Activated CD8-positive, alpha-beta memory T cell treated with anti-CD3 and anti-CD28 coated beads, Interleukin-2, amount 50 U/mL, for 24 hours (primary cell): Measurements from ENCODE around the gene TCF7L1.

Source experiments
- DNase-seq: peaks from one replicate; pipeline ENCODE4 v3.0.0-alpha.2; 2020; ENCODE audit errors: extremely low read depth

Gene TCF7L1

DNA sequence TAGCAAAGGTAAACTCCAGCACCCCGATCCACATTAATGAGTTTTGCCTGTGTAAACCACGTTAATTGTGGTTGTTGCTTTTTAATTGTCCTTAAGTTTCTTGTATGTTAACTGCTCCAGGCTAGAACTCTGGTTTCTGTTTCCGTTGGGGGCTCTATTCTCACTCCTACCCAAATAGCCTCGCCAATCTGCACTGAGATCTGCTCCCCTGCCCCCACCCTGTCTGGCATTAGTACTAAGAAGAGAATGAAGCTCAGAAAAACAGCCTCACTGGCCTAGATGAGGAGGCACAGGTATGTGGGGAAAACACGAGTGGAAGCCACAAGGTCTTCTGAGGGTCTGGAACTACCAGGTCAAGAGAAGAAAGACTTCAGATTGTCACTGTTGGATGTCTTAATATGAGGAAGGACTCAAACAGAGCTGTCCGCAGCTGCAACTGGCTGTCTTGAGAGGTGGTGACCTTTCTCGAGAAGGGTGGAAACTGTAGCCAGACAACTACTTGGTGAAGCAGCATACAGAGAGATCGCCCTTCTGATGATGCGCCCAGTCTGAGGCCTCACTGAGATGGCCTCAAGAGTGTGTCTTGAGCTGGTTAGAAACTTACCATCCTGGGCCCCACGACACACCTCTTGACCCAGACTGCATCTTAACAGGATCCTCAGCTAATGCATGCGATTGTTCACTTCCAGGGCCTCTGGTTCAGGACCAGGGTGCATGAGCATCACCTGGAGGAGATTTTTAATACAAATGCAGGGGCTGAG lies 121.5 kb downstream of the TCF7L1 start:
- DNase-seq, result no peak

DNA sequence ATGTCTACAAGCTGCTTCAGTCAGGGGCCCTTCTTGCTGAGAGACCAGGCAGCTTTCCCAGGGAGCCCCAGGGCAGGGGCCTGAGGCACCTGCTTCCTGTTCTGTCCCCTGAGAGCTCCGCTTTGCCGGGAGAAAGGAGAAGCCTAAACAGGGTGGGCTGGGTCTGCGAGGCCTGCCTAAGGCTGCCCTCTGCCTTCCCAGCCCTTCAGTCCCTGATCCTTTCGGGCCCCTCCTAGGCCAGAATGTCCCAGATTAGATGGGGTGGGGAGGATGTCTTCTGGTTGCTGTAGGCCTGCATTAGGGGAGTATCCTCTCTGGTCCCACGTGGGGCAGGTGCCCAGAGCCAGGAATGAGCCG lies 122.2 kb downstream of the TCF7L1 start:
- no peak for DNase-seq

DNA sequence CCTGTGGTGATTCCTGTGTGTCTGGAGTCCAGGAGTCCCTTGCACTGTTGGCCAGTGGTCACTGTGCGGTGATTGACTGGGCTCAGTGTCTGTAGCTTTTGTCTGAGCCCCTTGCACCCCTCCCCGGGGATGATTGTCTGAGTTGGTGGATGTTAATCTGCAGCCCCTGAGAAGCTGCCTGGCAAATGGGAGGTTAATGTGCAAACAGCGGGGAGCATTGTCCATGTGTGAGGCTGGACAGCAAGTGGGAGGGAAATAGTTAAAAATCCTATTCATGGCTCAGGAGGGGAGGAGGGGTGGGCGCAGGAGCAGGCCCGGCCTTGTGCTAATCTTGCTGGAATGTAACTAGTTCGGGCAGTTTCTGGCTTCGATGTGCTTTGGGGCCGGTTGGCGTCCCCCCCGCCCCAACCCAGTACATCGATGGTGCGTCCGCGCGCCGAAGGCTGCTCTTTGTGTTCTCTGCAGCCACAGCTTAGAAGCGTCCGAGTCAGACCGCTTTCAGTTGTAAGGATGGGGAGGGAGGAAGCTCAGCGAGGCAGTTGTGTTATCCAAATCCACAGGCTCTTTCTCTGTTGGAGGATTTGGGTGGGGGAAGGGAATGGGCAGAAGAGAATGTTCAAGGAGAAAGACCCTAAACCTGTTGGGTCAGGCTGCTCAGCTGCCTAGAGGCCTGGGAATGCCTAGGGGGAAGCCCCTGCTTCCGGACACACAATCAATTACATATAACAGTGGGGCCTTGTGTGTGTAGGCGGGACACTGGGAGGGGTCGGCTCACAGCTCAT lies 122.8 kb downstream of the TCF7L1 start:
- no peak for DNase-seq

DNA sequence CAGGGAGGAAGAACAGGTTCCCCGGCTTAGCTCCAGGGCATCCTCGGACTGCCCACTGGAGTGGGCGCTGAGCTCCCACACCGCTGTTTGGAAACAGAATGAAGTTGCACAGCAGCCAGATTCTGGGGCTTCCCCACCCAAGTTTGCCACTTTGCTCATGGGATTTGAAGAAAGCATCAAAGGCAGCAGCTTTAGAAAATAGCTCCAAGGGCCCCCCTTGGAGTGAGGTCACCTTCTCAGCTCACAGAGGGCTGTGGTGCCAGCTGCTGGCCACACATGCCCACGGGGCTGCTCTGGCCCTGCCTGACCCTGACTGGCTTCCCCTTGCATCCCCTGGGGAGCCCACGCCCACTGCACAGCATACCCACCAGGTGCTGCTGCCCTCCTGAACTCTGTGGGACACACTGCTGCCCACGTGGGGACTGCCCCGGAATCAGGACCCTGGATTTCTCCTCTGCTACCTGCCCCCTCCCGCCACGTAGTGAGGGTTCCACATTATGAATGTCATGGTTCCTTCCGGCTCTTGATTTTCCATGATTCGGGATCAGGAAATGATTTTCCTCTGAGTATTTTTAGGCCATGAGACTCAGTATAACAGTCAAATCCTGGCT lies 124.3 kb downstream of the TCF7L1 start:
- no peak for DNase-seq

DNA sequence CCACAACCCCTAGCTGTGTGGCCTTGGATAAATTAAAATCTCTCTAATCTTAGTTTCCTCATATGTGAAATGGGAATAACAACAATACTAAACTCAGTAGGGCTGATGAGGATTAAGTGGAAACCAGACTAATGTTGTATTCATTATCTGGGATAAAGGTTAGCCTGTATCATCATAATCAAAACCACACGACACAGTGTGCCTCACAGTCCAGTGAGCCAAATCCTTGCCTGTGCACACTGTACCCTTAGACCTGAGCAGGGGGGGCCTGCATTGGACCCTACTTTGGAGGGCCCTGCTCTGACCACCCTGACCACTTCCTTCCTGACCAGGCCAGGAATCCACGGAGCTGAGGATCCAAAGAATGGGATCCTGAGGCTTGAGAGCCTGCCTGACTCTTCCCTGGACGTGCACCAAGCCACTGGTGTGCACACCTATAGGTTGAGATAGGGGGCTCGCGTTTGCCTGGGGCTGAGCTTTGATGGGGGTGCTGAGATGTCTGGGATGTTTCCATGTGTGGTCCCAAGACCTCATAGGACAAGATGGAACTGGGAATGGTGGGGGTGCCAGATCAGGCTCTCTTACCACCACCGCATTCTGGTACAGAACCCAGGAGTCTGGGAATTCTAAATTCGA lies 124.9 kb downstream of the TCF7L1 start:
- DNase-seq, result no peak

DNA sequence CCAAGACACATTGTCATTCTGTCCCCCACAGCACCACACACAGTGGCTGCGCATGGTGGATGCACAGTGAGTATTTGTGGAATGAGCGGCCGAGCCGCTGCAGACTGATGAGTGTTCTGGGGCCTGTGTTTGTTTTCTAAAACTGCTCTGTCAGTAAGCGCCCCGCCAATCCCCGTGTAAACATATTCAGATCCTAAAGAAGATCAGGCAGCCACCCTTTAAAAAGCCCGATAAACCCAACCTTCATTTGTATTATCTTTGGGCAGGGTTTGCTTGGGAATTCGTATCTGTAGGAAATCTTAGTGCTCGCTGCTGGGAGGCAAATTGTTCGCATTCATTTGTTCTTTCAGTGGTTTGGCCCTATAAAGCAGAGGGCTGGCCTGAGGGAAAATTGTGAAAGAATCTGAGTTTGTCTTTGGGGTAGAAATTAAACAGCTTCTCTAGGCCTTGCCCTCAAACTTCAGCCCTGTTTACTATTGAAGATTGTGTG lies 126.0 kb downstream of the TCF7L1 start:
- DNase-seq, result no peak

DNA sequence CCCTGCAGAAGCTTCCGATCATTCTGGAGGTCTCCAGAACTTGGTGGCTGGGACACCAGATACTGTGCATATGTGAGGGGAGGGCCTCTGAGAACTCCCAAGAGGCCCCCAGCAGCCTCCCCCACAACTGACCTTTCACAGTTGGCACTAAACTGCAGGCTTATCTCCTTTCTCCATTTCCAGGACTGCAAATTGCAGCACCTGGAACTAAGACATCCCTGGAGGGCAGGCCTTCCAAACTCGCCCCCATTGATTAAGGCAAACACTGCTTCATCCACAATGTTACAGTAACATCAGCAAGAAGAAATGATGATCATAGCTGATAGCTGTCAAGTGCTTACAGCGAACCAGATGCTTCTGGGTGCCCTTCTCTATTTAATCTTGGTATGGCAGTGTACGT lies 126.7 kb downstream of the TCF7L1 start:
- no peak for DNase-seq

DNA sequence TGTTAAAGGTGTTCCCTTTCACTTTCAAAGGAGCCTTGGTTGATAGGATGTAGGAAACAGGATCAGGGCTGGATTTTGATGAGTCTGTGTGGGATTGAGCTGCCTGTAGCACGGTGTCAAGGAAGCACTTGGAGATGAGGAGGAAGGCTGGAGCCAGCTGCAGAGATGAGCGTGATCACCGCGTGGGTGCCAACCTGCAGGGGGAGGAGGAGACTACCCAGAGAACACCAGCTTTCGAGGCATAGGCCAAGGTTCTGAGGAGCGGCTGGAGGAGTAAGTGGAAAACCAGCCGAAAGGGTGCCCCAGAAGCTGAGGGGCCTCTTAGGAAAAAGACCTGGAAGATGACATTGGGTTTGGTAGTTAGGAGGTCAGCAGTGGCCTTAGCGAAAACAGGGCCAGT lies 130.4 kb downstream of the TCF7L1 start:
- no peak for DNase-seq

DNA sequence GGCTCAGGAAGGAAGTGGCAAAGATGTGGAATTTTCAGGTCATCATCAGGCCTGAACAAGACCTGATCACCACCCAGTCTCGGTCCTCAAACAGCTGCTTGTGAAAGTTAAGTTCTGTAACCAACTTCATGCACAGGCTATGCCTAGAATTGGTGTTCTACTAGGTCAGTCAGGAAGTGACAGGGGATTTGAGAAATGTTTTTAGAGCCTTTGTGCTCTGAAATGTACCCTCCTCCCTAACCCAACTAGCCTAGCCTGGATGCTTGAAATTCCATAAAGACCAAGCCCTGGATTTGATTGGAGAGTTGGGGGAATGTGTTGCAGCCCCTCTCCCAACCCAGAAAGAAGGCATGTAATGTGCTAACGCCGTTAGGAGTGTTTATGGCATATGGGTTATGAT lies 131.3 kb downstream of the TCF7L1 start:
- no peak for DNase-seq

DNA sequence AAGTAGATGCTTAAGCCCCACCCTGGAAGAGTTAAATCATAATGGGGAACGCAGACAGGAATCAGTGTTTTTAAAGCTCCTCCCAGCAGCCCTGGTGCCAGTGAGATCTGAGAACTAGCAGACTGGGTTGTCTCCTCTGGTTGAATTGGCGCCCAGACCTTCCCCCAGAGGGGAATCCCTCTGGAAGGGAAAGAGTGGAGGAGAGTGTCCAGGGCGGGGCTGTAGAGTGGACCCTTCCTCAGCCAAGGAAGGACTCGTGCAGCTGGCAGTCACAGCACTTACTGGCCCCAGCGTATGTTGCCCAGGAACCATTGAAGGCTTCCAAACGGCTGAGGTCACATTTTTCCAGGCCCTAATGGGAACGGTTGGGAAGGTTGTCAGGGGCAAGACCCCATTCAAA lies 132.1 kb downstream of the TCF7L1 start:
- no peak for DNase-seq

DNA sequence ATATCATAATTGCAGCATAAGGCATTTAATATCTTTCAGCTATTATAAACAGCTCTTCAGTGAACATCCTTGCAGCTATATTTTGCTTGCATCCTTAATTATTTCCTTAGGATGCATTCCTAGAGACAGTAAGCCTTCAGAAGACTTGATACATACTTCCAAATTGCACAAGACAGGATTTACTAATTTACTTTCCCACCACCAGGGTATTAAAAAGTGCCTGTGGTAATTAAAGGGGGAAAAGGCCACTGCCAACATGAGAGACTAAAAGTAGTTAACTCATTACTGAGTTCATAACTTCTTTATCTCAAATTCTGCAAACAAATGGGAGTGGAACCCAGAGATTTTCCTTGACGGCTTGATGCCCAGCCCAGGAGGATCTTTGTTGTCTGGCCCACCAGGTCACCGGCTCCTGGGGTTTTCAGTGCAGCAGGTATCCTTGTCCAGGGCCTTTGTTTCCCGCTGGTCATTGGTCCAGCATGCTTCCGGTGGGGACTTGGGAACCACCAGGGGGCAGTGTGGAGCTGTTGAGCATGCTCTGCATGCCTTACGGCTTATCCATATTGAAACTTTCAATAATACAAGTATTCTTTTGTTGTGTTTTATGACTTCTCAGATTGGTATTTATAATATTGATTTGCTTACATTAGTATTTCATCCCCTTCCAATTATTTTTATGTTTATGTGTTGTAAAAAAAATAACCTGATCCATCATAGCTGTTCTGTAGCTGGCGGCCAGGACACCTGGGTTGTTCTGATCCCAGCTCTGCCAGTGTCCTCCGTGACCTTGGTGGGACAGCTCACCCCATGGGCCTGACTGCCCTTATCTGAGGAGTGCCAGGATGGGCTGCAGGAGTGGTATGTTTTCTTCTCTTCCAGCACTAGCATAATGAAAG lies 133.2 kb downstream of the TCF7L1 start:
- DNase-seq, result peak; percentile 24

DNA sequence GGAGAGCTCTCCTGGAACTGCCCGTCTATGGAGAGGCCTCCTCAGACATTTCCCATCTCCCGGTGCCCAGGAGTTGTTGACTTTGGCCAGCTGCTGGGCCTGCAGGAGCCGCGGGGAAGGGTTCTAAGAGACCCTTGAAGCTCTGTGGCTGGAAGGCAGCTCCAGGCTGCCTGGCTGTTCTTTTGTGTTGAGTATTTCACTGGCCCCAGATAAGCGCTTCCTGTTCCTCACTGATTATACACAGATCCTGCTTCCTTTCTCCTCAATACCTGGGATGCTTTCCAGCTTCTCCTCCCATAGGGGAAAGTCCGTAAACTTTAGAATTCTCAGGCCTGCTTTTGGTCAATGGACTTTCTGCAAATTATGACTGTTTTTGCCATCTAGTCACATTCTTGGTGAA lies 136.8 kb downstream of the TCF7L1 start:
- no peak for DNase-seq

DNA sequence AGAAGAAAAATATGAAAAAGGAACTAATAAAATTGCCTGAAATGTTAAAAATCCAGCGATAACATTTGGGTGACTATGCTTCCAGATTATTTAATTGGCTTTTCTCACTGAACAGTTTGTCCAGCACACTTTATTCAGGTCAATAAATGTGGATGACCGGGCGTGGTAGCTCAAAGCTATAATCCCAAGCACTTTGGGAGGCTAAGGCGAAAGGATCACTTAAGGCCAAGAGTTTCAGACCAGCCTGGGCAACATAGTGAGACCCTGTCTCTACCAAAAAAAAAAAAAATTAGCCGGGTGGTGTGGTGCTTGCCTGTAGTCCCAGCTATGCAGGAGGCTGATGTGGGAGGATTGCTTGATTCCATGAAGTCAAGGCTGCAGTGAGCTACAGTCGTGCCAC lies 139.2 kb downstream of the TCF7L1 start:
- DNase-seq, result no peak

DNA sequence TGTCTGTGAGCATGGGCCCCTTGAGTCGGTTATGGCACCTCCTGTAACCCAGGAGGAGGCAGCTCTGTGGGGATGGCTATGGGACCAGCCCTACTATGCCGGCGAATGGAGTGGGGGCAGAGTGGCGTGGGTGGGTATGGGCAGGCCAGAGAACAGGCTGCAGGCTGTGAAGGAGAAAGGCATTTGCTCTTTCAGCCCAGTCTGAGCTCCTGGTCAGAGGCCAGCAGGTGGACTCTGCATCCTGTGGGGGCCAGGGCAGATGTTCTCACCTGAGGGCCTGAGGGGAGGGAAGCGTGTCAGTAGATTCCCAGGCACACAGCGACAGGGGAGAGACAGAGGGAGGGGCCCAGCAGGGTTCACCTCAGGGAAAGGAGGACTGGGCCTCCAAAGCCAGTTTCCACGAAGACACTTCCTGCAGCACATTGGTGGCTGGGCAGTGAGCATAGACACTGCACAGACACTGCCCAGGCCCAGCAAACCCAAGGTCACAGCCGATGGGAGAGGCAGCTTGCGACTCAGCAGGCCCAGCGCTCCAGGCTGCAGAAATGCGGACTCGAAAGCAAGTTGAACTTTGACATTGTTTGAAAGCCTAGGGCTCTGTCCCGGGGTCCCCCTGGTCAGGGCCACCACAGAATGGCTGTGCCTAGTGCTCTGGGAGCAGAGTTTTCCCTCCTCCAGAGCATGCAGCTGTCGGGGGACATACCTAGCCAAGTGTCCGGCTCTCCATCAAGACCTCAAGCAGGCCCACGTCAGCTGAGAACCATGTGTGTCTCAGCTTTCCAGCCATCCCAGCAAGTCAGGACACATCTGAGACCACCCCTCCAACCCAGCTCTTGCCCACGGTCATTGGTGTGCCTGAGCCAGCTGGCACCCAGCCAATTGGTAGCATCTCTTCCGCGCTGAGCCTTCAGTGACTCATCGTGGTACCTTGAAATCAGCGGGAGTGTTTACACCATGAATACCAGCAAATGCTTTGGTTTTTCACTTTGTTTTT lies 140.8 kb downstream of the TCF7L1 start:
- no peak for DNase-seq

DNA sequence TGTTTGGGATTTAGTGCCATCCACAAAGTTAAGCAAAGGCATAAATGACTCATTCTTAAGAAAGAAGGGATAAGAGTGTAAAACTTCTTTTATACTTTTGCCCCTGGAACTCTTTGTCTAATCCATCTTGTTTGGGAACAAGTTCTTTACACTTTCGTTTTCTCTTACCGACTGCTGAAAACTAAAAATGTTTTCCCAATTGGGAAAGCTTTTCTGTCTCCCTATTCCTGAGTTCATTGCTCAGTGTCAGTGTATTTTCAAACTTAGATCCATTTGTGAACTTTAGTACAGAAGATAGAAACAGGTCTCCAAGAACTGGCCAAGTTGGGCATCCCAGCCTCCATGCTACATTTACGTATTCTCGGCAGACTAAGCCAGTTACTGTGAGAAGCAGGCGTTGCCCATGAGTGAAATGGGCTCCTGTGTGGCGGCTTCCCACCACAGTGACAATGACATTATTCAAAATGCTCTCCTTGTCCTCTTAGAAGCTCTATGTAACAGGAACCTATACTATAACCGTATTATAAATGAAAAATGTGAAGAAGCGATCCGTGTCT lies 142.9 kb downstream of the TCF7L1 start:
- DNase-seq, result no peak

DNA sequence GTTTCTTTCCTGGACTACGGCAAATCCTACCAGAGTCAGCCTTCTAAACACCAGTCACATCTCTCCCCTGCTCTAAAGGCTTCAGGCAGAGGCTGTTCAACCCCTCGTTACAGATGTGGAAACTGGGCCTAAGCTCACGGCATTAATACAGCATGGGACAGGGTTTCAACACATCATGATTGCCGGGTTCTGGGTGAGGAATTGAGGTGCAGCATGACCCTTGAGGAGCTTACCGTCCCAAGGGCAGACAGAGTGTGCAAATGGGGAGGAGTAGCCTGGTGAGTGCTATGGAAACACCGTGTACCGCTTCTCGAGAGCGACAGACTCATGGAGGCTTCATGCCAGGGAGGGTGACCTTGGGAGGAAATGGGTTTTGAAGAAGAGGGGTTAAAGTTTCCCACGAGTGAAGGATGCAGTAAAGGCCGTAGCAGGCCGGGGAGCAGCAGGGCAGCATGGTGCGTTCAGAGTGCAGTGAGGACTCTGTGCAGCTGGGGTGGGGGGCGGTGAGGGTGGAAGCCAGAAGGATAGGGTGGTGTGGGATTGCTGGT lies 143.5 kb downstream of the TCF7L1 start:
- no peak for DNase-seq

DNA sequence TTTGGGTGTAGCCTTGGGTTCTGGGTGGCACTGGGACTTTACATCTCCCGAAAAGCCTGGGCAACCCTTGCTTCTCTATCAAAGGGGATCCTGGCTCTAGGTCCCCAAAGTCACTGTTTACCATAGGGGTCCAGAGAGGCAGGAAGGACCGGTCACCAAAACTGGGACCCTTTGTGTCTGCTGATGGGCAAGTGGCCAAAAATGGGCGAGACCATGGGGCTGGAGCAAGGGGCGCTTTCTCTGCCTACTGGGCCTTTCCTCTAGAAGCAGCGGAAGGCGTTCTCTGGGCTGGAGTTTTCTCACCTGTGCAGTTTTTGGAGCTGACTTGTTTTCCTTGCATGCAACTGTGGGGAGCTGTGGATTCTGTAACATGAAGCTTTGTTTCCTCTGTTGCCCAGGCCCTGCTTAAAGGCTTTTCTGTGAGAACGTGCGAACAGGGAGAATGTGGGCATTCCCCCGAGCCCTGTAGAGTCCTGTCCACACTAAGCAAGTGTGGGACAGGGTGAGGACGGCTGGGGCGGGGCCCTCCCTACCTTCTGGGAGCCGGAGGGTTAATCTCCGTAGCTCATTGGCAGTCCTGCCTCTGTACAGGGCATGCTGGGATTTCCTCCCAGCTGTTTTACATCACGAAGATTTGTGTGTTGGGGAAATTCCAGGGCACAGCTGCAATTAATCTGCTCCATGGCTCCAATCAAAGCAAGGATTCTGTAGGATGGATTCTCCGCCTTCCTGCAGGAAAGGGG lies 144.4 kb downstream of the TCF7L1 start:
- no peak for DNase-seq

DNA sequence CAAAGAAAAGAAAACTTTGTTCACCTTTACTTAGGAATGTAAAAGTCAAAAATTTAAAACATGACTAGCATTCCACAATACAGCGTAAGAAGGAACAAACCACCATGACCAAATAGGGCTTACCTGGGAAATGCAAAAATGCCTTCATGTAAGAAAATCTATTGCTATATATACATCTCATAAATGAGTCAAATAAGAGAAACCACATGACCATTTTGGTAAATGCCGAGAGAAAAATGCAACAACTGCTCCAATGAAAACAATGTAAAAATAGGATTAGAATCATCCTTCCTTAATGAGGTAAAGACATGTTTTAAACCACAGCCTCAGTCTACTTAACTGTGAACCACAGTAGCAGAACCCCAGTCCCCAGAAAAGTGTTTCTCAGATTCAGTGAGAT lies 145.2 kb downstream of the TCF7L1 start:
- no peak for DNase-seq

DNA sequence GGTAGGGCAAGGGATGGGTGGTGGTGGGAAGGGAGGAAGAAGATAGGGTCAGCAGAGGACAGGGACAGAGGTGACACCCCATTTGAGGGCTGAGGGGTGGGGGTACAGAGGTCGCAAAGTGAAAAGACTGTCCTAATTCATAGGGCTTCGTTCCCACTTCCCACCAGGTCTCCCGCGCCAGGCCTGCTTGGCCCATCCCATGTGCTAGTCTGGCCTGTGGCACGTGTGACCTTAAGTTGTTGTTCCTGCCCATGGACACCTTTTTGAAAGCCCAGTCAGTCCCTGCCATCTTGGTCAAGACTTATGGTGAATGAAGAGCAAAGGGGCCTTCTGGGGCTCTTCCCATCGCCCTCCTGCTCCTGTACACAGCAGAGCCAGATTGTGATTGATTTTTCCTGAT lies 148.4 kb downstream of the TCF7L1 start:
- DNase-seq, result no peak
